ENCODE results near the gene NPC2. TPM values are rescaled to one million over a fixed set of nuclear protein-coding genes. Genes with fewer than 3 reads are reported as not detected.
A peak's percentile ranks its signal among the peaks of the same experiment; 100 is the strongest.

The NPC2 gene
- total and polyA plus RNA-seq, 2 of the 4 experiments (the other 2 are of a cell fraction), result 210 to 273 TPM

DNA sequence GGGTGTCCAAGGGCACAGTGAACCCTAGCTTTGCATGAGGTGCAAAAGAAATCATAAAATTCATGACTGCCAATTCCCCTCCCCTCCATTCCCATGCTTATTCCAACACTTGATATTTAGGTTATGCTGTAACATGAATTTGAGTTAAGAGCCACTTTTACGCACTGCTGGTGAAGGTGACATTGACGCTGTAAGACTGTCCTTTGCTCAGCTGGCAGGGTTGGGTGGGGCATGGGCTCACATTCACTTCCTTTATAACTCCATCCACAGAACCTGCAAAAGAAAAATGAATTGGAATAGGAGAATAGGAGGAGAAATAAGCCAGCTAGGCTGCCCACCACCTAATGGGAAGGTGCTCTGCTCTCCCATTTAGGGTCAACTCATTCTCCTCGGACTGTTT lies 6.9 kb downstream of the NPC2 start:
- Histone ChIP-seq H3K9me3 (ENCODE audit: control insufficient read depth, insufficient read depth, low read length) (no peaks in the 10 kb centered on the region), H3K79me1 (ENCODE audit: low read depth in 1 of 2, low read length in 2 of 2) (peaks cover 9 to 21% of the 10 kb centered on the region in 2 experiments; a peak in 3 of 4 replicates), H3K4me1 (ENCODE audit: control insufficient read depth, insufficient read depth, low read length) (peaks cover 6% of the 10 kb centered on the region), H4K5ac (ENCODE audit: low read depth, low read length) (no peak overlapping the region), H2BK20ac (ENCODE audit: low read depth, low read length) (0 out of 2 replicates have a peak overlapping the region, but pooled peaks have one; percentile 1), H3K36me3 (ENCODE audit: control insufficient read depth, insufficient read depth, low read length) (peaks cover 8% of the 10 kb centered on the region; the same call in 1 of the 2 replicates), H3K56ac (ENCODE audit: extremely low read depth, insufficient read depth, low read length) (no peak overlapping the region), H4K91ac (ENCODE audit: insufficient read depth, low read depth, low read length) (no peak overlapping the region), H2AK5ac (ENCODE audit: low read depth, low read length) (no peak overlapping the region), H3K14ac (replicated peaks; ENCODE audit: low read depth, low read length) (no peak overlapping the region), H3K27ac (ENCODE audit: insufficient read depth, low read length) (no peak overlapping the region), H2BK120ac (ENCODE audit: low read depth, low read length) (no peak overlapping the region), H2AK9ac (replicated peaks; ENCODE audit: low read depth, low read length, poor library complexity) (no peak overlapping the region), H4K8ac (ENCODE audit: low read depth in 2 of 2, low read length in 2 of 2) (no peak overlapping the region), H3K4me2 (ENCODE audit: low read depth, low read length) (no peak overlapping the region), H3K4ac (ENCODE audit: low read depth, low read length) (no peak overlapping the region), H3K23ac (ENCODE audit: low read depth, low read length) (no peak overlapping the region), H2AFZ (replicated peaks; ENCODE audit: low read length, poor library complexity) (no peak overlapping the region), H2BK15ac (ENCODE audit: low read depth, low read length) (no peak overlapping the region), H3K9me1 (ENCODE audit: insufficient read depth, low read length) (peaks cover 6% of the 10 kb centered on the region; the same call in 1 of the 2 replicates), H3K27me3 (ENCODE audit: control insufficient read depth, insufficient read depth, low read length) (no peaks in the 10 kb centered on the region), H4K20me1 (ENCODE audit: insufficient read depth, low read length) (peaks cover 3% of the 10 kb centered on the region; the same call in 1 of the 2 replicates), H2BK5ac (ENCODE audit: low read depth, low read length, poor library complexity, severe bottlenecking) (no peak overlapping the region), H3K18ac (ENCODE audit: low read depth, low read length) (no peak overlapping the region), H3K9ac (ENCODE audit: low read depth, low read length) (no peak overlapping the region), H3K4me3 (ENCODE audit: insufficient read depth, low read depth, low read length) (no peak overlapping the region)
- no TSS peak for BruUV-seq (replicated peaks)
- no peak for ATAC-seq (ENCODE audit: low read depth)
- no CpG with 5 or more reads among the region's 3 CpGs for WGBS, 2 experiments (ENCODE audit: extremely low coverage in 2 of 2, insufficient read length in 1 of 2)
- no peak for TF ChIP-seq FOS (IDR thresholded peaks at IDR 0.05; ENCODE audit: low read depth, low read length)
- TF ChIP-seq MAZ (IDR thresholded peaks at IDR 0.05; ENCODE audit: borderline replicate concordance, low read depth, low read length), result no peak
- no peak for TF ChIP-seq NFE2L2 (IDR thresholded peaks at IDR 0.05; ENCODE audit: low read depth, low read length)
- TF ChIP-seq RFX5 (IDR thresholded peaks at IDR 0.05; ENCODE audit: low read depth, low read length), result no peak
- in situ Hi-C loops (cut with MboI; ENCODE audit: low sequenced_read_pairs), result no loop called here
- ChIA-PET CTCF (no interaction called here), POLR2A (ENCODE audit: unreplicated experiment) (no interaction called here)
- DNase-seq, result no peak
- dilution Hi-C loops (cut with HindIII; ENCODE audit: low sequenced_read_pairs, unreplicated experiment), result no loop called here
- intact Hi-C loops (cut with micrococcal nuclease), result no loop called here
